Stimulated activated CD8-positive, alpha-beta memory T cell treated with anti-CD3 and anti-CD28 coated beads, Interleukin-7, amount 100 ng/mL, for 48 hours (primary cell): ENCODE measurements around the gene GJB5.

ENCODE experiments used
- DNase-seq, 2 donors: peaks; one replicate each; pipeline ENCODE4 v3.0.0-alpha.2; 2020; ENCODE audit warnings: low read depth in 1 of 2; ENCODE audit errors: extremely low read depth in 1 of 2

The GJB5 gene

GRCh38 chr1:34792868-34793727 is 38.3 kb downstream of the GJB5 start, which contains the start of gene GJA4:
GJA4 (plus strand) TSS chr1:34792999; CDS start chr1:34794214, 1,215 bp downstream.
- DNase-seq, result no peak

GRCh38 chr1:34794001-34794789 is 39.3 kb downstream of the GJB5 start:
- DNase-seq, result no peak

GRCh38 chr1:34794790-34795180 is 39.9 kb downstream of the GJB5 start:
- DNase-seq, result no peak

- no peak for DNase-seq
Observed at GRCh38 chr1:34795916-34796315, 41.1 kb downstream of the GJB5 start.

GRCh38 chr1:34796990-34797389 is 42.1 kb downstream of the GJB5 start:
- no peak for DNase-seq

GRCh38 chr1:34800214-34800613 is 45.4 kb downstream of the GJB5 start:
- no peak for DNase-seq

- no peak for DNase-seq
Observed at GRCh38 chr1:34803770-34804169, 48.9 kb downstream of the GJB5 start.

GRCh38 chr1:34806396-34806795 is 51.5 kb downstream of the GJB5 start:
- DNase-seq, result no peak
